Uterus (tissue), 2 donors: ENCODE results near the gene C5AR2.

ENCODE experiments used
- CTCF ChIP-seq, 4 experiments: fragments of 200-600 bp in 2 of 4; fragments of 450-650 bp in 2 of 4; sonication (generic) in 2 of 4; IDR thresholded peaks; one replicate each; pipeline ENCODE4 v1.5.1; 2016 to 2019; ENCODE audit warnings: antibody characterized with exemption in 4 of 4, mild to moderate bottlenecking in 2 of 4, moderate library complexity in 1 of 4
- POLR2A ChIP-seq, 2 donors: fragments of 450-650 bp; IDR thresholded peaks; one replicate each; pipeline ENCODE4 v1.6.1; 2016; ENCODE audit warnings: antibody characterized with exemption in 2 of 2, mild to moderate bottlenecking in 1 of 2, moderate library complexity in 1 of 2

- TF ChIP-seq CTCF (IDR thresholded peaks at IDR 0.05) (no peak), POLR2A (IDR thresholded peaks at IDR 0.05) (no peak)
Measured at GRCh38 chr19:47357788-47358680, 26.1 kb downstream of the C5AR2 start.
